ENCODE data around the gene TRIO.

TRIO gene

DNA sequence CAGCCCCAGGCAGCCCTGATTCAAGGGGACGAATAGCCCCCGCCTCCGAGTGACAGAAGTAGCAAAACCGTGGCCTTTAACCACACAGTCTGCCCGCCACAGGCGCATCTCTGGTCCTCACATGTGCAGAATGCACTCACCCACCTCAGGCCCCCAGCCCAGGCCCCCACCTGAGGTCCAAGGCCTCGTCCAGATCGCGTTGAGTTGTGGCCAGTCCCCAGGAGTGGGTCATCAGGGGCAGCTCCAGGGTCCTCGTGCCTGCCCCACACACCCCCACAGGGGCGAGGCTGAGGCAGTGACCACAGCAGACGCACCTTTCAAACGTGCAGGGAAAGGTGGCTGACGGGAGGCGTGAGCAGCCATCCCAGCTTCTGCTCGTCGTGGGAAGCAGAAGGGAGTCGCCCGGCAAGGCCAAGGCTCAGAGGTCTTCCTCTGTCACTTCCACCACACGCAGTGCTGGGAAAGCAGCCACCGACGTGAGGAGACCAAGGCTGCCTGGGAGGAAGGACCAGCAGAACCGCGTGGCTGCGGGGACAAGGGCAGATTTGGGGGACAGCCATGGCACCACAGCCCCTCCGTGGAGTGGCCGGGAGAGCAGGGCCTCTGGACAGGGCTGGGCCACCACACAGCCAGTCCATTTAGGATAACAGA lies 360.7 kb downstream of the TRIO start:
- no peak for DNase-seq

DNA sequence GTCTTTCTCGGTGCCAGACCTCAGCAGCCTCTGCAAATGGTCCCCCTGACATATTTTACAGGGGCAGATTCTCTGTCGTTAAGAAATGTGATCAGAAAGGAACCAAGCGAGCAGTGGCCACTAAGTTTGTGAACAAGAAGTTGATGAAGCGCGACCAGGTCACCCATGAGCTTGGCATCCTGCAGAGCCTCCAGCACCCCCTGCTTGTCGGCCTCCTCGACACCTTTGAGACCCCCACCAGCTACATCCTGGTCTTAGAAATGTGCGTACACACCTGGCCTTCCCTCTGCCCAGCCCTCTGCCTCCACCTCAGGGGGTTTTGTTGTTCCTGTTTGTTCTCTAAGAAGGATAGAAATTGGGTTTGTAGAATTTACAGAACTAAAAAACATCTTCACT lies 361.2 kb downstream of the TRIO start:
- no peak for DNase-seq

DNA sequence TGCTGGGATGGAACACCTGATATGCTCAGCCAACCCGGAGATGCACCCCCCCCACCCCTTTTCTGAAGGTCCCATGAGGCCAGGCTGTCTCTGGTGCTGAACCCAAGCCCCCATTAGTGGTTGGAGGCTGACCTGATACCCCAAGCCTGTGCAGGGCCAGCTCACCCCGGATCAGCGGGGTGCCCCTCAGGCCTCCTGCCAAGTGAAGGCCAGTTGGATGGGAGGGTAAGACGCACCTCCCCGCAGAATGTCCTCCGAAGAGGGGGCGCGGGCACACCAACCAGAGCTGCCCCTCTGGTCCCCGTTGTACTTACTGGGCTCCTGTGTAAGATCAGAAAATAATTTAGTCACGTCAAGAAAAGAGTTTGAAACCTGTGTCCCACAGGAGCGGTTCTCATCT lies 361.7 kb downstream of the TRIO start:
- no peak for DNase-seq

DNA sequence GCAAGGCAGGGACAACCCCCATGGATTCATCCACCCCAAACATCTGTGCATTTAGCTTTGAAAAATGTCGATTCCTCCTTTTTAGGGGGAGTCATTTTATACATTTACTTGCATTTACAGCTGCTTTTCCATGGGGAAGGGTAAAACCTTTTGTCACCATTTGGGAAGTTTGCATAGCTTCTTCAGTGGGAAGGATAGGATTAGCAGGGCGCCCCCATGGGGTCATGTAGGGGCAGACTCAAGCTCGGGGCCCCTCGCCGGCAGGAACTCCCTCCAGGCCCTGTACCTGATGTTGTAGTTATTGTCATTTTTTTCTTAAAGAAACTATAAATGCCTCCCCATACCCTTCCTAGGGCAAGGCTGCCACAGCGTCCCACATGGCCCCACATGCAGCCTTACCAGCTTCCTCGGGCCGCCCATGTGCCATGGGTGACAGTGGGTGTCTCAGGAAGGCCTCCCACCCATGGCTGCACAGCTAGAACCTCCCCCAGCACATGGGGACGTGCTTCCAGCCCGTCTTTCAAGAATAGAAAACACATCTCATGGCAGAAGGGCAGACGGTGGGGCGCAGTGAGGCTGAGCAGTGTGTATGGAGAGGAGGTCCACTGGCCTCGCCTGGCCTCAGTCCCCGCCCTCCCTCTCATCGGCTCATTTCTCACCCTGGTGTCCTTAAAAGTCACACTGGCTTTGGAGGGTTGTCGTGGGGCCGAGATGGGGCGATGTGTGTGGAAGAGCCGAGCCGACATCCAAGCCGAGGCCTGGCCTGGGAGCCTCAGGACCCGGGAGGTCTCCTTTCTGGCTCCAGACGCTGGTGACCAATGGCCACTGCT lies 362.4 kb downstream of the TRIO start:
- no peak for DNase-seq

DNA sequence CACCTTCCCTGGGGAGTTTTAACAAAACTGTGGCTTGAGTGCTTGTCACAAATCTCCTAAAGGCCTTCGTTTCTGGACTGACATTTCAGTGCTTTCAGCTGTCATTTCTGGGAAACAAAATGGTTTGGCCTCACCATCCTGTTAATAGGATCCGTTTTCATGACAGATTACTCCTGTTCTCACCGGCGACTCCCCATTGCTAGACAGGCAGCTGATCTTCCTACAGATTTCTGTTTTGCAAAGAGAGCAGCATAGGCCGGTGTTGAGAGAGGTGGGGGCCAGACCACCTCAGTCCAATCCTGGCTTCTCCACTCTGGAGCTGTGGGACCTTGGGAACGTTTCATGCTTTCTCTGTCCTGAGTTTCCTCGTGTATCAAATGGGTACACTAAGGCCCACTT lies 363.0 kb downstream of the TRIO start:
- no peak for DNase-seq

DNA sequence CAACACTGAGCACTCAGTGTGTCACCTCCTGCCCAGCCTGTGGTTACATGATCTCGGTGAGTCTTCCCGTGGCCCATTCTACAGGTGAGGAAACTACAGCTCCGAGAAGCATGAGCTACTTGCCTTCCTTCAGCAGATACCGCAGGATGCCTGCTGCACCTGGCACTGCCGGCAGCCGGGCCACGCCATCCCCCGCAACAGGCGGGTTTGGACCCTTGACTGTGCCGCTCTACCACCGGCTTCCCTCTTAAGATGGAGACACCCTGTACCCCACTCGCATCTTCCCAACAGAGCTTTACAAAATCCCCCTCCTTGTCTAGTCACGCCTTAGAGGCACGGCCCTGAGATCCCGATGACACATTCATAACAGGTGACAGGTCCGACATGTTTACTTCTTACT lies 363.5 kb downstream of the TRIO start:
- DNase-seq: no peak

DNA sequence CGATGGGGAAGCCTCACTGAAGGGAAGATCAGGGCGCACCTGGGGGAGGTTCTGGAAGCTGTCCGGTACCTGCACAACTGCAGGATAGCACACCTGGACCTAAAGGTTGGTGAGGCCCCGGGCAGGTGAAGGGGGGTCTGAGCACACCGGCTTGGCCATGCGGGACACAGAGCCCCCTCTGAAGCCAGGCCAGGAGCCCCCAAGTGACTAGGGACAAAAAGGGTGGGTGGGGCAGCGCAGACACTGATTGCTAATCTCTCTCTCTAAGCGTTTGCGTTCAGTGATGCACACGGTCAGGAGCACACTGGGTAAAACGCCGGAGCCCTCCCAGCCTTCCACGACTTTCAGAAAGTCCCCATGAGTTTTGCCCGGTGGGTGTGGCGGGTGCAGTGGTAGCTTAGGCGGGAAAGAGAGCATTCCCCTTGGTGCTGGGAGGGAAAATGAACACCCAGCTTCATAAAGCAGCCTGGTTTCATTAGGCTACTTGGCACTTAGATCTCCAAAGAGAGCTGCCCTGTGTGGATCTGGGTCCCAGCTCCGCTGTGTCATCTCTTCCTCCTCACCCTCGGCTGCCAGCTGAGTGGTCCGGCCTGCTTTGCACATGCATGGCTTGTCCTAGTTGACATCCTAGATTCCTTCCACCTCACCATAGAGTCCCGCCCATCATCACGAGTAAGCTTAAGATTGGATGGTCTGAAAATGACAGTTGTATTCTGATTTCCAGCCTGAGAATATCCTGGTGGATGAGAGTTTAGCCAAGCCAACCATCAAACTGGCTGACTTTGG lies 364.2 kb downstream of the TRIO start:
- no peak for DNase-seq

DNA sequence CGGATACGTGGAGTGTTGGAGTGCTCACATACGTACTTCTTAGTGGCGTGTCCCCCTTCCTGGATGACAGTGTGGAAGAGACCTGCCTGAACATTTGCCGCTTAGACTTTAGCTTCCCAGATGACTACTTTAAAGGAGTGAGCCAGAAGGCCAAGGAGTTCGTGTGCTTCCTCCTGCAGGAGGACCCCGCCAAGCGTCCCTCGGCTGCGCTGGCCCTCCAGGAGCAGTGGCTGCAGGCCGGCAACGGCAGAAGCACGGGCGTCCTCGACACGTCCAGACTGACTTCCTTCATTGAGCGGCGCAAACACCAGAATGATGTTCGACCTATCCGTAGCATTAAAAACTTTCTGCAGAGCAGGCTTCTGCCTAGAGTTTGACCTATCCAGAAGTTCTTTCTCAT lies 364.9 kb downstream of the TRIO start:
- DNase-seq: no peak

DNA sequence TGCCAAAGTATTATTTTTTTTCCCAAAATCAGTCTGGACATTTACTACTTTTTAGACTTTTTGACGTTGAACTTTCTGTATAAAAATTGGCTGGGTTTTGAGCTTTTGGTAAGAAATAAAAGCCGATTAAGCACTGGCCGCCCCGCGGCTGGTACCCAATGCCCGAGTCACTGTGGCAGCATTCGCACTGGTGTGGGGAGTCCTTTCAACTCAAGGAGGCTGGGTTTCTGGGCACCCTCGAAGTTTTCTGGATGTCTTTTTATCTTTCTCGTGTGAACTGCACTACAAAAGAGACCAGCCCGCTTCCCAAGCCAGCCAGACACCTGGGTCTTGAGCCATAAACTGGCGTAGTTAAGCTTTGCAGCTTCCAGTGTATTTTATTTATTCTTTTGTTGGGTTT lies 366.4 kb downstream of the TRIO start:
- DNase-seq: no peak

DNA sequence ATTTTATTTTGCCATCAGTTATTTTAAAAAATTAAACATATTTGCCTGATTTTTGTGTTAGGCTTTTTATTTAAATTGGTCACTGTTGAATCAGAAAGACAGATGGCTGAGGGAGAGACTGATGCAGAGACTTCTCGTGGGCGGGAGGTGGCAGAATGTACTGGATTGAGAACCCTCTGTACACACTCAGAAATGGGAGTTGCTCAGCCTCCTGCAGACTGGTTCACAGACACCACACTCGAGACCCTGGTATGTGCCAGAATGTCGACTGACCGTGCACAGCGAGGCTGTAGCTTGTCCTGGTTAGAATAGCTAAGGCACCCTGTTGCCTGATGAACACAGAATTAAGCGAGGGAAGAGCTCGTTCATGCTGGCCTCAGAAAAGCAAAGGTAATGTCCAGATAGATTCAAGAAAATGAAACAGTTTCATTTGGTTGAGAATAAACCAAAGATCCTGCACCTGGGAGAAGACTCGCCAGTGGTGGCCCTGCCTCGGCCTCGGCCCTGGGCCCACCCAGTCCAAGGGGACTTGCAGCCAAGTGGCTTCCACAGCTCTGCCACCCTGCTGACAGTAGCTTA lies 367.1 kb downstream of the TRIO start:
- no peak for DNase-seq

DNA sequence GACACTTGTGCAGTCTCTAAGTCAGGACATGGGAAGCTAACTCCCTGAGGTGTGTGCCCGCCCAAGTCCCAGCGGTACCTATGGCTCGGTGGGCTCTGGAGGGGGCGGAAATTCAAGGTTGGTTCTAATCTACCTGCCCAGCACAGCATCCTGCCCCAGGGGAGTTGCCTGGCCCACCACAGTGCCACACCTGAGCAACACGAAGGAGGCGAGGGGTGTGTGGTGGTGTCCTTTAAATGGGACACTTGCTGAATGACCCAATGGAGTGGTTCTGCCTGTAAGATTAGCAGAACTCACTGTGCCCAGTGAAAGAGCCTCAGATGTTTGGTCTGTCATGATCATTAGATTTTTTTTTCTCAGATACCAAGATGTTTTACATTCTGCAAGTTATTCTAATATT lies 367.7 kb downstream of the TRIO start:
- DNase-seq: no peak

DNA sequence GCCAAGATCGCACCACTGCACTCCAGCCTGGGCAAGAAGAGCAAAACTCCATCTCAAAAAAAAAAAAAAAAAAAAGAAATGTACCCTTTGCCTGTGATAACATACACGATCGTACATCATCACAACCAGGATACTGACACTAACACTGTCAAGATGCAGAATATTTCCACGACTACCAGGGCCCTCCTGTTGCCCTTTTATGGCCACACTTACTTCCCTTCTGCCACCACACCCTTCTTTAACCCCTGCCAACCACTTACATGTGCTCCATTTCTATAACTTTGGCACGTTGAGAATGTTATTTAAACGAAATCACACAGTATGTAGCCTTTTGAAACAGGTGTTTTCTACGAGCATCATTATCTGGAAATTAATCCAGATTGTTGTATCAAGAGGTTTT lies 369.4 kb downstream of the TRIO start:
- DNase-seq: no peak

DNA sequence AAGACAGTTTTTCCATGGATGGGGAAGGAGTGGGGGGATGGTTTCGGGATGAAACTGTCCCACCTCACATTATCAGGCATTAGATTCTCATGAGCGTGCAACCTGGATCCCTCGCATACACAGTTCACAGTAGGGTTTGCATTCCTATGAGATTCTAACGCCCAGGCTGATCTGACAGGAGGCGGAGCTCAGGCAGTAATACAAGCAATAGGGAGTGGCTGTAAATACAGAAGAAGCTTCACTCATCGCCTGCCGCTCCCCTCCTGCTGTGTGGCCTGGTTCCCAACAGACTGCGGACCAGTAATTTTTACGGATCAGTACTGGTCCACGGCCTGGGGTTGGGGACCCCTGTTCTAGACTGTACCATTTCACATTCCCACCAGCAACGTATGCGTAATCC lies 370.1 kb downstream of the TRIO start:
- DNase-seq: no peak

DNA sequence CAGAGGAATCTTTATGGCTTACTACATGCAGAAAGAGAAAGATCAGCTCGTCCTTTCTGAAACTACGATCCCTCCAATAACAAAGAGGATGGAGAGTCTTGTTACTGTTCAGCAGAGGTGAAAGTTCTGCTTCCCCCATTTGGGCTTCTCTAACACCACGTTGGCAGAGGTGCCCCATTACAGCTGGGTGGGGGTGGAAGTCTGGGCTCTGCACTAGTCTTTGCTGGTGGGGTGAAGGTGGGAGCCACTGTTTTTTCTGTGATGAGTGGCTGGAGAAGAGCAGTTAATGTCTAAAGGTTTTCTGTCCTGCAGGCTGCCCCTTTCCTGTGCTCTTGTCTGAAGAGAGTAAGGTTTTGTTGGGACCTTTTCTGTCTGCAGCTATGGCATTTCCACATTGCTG lies 373.8 kb downstream of the TRIO start:
- DNase-seq: no peak

DNA sequence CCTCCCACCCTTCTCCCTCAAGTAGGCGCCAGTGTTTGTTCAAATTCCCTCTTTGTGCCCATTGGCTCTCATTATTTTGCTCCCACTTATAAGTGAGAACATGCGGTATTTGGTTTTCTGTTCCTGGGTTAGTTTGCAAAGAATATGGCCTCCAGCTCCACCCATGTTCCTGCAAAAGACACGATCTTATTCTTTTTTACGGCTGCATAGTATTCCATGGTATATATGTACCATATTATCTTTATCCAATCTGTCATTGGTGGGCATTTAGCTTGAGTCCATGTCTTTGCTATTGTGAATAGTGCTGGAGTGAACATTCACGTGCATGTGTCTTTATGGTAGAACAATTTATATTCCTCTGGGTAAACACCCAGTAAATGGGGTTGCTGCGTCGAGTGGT lies 375.5 kb downstream of the TRIO start:
- DNase-seq: no peak

DNA sequence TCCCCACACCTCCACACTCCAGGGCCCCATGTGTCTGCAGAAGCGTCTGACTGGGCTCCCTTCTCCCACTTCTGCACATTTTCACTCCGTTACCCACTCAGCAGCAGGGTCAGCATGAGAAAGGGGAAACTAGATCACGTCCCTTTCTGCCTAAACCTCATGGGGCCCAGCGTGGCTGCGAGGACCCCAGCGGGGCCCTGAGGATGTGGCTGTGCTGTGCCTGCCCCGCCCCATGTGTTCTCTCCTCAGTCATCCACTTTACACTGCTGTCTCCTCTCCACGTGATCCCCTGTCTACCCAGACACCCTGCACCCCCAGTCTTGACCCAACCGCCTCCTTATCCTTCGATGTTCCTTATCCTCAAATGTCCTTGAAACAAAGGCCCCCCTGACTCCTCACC lies 378.6 kb downstream of the TRIO start:
- DNase-seq: no peak

DNA sequence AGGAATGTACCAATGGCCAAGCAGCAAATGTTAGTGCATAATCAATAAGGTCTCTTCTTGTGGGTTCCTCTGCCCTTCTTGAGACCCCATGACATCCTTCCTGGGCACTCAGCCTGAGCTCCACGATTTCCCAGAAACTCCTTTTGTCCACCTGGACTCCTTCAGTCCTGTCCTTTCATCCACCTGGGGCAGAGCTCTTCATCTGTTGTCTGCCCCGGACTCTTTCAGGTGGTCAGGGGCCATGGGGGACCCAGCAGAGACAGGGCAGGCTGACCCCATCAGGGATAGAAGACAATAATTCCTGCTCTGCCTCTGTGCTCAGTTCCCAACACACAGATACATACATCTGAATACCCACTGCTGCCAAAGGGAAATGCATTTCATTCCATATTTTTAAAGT lies 379.6 kb downstream of the TRIO start:
- DNase-seq: no peak

DNA sequence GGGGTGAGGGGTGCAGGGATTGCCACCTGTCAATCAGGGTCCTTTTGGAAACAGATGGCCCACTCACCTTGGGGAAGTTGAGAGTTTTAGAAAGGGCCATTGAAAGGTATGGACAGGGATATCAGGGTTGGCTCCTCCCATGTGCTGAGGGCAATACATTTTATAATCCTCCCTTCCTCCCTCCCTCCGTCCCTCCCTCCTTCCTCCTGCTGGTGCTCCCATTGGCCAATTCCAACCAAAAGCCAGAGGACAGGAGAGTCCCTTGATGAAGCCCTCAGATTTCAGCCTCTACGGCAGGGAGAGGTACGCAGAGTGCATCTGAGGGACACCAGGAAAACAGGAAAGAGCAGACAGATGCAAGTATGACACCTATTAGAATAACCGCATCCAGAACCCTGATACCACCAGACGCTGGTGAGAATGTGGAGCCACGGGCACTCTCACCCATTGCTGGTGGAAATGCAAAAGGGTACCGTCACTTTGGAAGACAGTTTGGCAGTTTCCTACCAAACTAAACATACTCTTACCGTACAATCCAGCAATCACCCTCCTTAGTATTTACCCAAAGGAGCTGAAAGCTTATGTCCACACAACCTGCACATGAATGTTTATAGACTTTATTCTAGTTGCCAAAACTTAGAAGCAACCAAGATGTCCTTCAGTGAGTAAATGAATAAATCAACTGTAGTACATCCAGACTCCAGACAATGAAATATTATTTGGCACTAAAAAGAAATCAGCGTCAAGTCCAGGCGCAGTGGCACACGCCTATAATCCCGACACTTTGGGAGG lies 380.3 kb downstream of the TRIO start:
- no peak for DNase-seq

DNA sequence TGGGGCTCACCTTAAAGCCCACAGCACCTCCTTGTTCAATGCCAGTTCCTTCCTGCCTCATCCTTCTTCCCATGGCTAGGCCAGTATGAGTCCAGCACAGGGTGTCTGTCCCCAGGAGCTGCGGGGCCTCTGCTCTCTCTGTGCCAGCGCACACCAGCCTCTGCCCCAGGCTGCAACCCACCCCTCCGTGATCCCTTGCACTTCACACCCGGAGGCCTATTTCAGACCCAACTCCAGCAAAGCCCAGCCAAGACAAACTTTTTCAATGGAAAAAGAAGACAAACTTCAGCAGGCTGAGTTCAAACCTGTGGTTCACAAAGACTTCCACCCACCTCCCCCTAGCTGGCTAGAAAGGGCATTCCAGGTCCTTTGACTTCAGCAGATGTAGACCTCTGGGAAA lies 382.3 kb downstream of the TRIO start:
- DNase-seq: no peak

DNA sequence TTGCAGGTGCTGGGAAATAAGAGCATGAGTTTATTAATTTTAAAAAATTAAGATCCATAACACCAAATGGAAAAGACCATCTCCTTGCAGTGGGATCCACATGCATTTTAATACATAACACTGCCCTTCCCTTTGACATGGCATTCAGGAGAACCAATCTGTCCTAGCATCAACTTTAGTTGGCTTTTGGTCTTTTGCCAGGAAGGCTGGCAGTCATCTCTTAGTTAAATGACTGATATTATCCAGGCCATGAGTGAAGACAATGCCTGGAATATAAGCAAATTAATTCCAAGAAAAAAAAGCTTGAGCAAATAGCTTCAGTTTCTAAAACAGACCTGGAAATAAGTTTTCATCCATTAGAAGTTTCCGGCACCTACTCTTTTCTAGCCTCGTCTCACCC lies 383.4 kb downstream of the TRIO start:
- no peak for DNase-seq

DNA sequence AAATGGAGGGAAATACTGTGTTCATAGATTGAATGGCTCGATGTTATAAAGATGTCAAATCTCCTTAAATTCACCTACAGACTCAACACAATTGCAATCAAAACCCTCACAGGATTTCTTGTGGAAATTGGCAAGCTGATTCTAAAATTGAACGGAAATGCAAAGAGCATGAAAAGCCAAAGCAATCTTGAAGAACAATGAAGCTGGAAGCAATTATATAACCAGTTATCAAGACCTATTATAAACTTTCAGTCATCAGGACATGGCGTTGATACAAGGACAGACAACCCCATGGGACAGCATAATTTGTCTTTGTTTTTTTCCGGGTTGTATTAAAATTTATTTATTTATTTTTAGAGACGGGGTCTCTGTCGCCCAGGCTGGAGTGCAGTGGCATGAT lies 385.0 kb downstream of the TRIO start:
- no peak for DNase-seq

DNA sequence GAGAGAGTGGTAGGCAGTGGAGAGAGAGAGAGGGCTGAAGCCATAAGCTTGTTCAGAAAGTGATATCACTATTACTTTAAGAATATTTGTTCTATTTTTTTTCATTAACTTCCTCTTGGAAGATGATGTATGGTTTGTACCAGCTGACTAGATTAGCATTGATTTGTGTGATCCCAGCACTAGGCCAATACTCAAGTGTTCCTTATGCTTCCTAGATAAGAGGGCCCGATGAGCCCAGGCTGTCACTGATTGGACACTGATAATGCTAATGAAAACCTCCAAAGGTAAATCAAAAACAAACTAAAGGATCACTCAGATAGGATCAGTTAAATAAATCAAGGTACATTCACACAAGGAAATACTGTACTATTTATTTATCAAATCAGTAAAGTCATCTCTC lies 385.8 kb downstream of the TRIO start:
- DNase-seq: no peak

DNA sequence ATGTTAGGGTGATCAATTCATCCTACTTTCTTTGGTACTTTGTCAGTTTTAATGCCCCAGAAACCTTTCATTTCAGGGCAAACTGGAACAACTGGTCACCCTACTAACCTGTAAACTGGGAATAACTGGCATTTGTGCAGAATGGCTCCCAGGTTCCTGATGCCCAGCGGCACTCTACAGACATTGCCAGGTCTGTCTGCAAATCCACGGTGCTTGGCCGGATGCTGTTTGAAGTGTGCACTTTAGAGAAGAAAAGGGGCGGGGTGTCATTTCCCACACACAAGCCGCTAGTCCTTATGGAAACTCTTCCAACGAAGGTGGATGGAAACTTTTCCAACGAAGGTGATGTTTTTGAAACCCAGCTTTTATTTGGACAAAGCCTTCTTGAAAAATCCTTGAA lies 388.5 kb downstream of the TRIO start:
- DNase-seq: no peak

All from NCI-H187 treated with DMSO at 0.1 percent for 48 hours (cell line).